ENCODE data around the gene UNC13D.

DNA sequence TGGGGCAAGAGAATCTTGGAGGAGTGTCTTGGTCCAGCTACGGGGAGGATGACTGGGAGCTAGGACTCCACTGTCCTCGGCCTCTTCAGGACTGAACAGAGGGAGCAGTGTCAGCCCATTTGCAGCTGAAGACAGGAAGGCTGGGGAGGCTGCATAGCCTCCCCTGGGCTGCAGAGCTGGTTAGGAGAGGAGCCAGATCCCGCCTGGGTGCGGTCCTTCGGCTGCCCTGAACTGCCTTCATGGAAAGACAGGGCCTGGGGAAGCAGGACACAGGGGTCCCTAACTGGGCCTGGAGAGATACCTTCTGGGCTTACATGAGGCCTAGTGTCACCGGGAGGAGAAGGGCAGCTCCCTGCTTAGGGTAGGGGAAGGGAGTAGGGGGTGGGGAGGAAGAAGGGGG lies 26.6 kb downstream of the UNC13D start:
- TF ChIP-seq POLR2A (IDR thresholded peaks at IDR 0.05), result no peak
- TF ChIP-seq, protein P1, sequence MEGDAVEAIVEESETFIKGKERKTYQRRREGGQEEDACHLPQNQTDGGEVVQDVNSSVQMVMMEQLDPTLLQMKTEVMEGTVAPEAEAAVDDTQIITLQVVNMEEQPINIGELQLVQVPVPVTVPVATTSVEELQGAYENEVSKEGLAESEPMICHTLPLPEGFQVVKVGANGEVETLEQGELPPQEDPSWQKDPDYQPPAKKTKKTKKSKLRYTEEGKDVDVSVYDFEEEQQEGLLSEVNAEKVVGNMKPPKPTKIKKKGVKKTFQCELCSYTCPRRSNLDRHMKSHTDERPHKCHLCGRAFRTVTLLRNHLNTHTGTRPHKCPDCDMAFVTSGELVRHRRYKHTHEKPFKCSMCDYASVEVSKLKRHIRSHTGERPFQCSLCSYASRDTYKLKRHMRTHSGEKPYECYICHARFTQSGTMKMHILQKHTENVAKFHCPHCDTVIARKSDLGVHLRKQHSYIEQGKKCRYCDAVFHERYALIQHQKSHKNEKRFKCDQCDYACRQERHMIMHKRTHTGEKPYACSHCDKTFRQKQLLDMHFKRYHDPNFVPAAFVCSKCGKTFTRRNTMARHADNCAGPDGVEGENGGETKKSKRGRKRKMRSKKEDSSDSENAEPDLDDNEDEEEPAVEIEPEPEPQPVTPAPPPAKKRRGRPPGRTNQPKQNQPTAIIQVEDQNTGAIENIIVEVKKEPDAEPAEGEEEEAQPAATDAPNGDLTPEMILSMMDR (IDR thresholded peaks at IDR 0.05), result no peak
